ENCODE measurements around the gene ADAM11. TPM values are rescaled to one million over a fixed set of nuclear protein-coding genes. Genes with fewer than 3 reads are reported as not detected.

Gene ADAM11
- total and polyA plus RNA-seq, 3 experiments from 2014 or later = 0.35 to 0.71 TPM; not detected in 1

- H3K27me3 Mint-ChIP-seq = peaks cover 61% of the 10 kb centered on the region in 2 donors
- Histone ChIP-seq H3K36me3 (ENCODE audit: insufficient read depth, low read length) (no peaks in the 10 kb centered on the region), H3K27ac (ENCODE audit: low read depth, low read length) (no peak overlapping the region), H3K9me3 (ENCODE audit: low read length) (no peaks in the 10 kb centered on the region), H3K27me3 (ENCODE audit: insufficient read depth, low read length, poor library complexity, severe bottlenecking) (peaks cover 35% of the 10 kb centered on the region), H3K4me3 (ENCODE audit: low read length) (no peak overlapping the region), H3K4me1 (ENCODE audit: insufficient read depth, low read length) (peaks cover 12% of the 10 kb centered on the region)
- CTCF ChIA-PET = no interaction called here
- peak overlapping the region; percentile 63 to 81 (median 74) for H3K4me3 Mint-ChIP-seq
- peaks cover 0 to 2% (median 0%) of the 10 kb centered on the region in 3 donors for H3K36me3 Mint-ChIP-seq
- peak in 2 of 5 donors; percentile 6 to 19 for DNase-seq
- no peak overlapping the region for H3K27ac Mint-ChIP-seq
- H3K9me3 Mint-ChIP-seq = no peaks in the 10 kb centered on the region
- peaks cover 10 to 16% (median 11%) of the 10 kb centered on the region in 3 donors for H3K4me1 Mint-ChIP-seq
- POLR2A ChIA-PET = no interaction called here
Measured at GRCh38 chr17:44830359-44831288, 71.8 kb downstream of the ADAM11 start.

- Histone ChIP-seq H3K4me3 (ENCODE audit: low read length) (no peak overlapping the region), H3K9me3 (ENCODE audit: low read length) (no peaks in the 10 kb centered on the region), H3K4me1 (ENCODE audit: insufficient read depth, low read length) (peaks cover 12% of the 10 kb centered on the region), H3K27ac (ENCODE audit: low read depth, low read length) (no peak overlapping the region), H3K36me3 (ENCODE audit: insufficient read depth, low read length) (no peaks in the 10 kb centered on the region), H3K27me3 (ENCODE audit: insufficient read depth, low read length, poor library complexity, severe bottlenecking) (peaks cover 35% of the 10 kb centered on the region)
- peaks cover 10 to 16% (median 11%) of the 10 kb centered on the region in 3 donors for H3K4me1 Mint-ChIP-seq
- peak overlapping the region in 3 of 7 donors; percentile 19 to 76 (median 20) for H3K4me3 Mint-ChIP-seq
- ChIA-PET POLR2A (no interaction called here), CTCF (no interaction called here)
- H3K9me3 Mint-ChIP-seq = no peaks in the 10 kb centered on the region
- DNase-seq = no peak
- no peak overlapping the region for H3K27ac Mint-ChIP-seq
- H3K27me3 Mint-ChIP-seq = peaks cover 56 to 61% of the 10 kb centered on the region in 2 donors
- H3K36me3 Mint-ChIP-seq = peaks cover 0 to 2% (median 0%) of the 10 kb centered on the region in 3 donors
Measured at GRCh38 chr17:44831371-44831770, 72.6 kb downstream of the ADAM11 start.

Other genes with a start within 250 kb of the ADAM11 start
- gene FZD2, start 201.5 kb upstream of the ADAM11 start, total RNA-seq = under 1 TPM in 1 of 2 experiments, not detected in 1; 0.11 TPM
- gene FZD2, start 201.5 kb upstream of the ADAM11 start, polyA plus RNA-seq = not detected
- gene MEIOC, start 102.5 kb upstream of the ADAM11 start, total RNA-seq = under 1 TPM; 0.16 to 0.31 TPM
- 0.09 TPM for gene MEIOC, start 102.5 kb upstream of the ADAM11 start, polyA plus RNA-seq
- gene CCDC43, start 69.2 kb upstream of the ADAM11 start, total RNA-seq = 10 to 100 TPM; 30.6 to 30.9 TPM
- 13.0 TPM for gene CCDC43, start 69.2 kb upstream of the ADAM11 start, polyA plus RNA-seq
- gene DBF4B, start 50.3 kb upstream of the ADAM11 start, total RNA-seq = 10 to 100 TPM; 15.2 to 16.1 TPM
- 0.75 TPM for gene DBF4B, start 50.3 kb upstream of the ADAM11 start, polyA plus RNA-seq
- gene GJC1, start 71.3 kb downstream of the ADAM11 start, total RNA-seq = 10 to 100 TPM in 1 of 2 experiments, 1 to 10 TPM in 1; 9.4 to 10.2 TPM
- not detected for gene GJC1, start 71.3 kb downstream of the ADAM11 start, polyA plus RNA-seq
- gene HIGD1B, start 88.9 kb downstream of the ADAM11 start, total RNA-seq = not detected
- gene HIGD1B, start 88.9 kb downstream of the ADAM11 start, polyA plus RNA-seq = 0.56 TPM
- gene EFTUD2, start 140.5 kb downstream of the ADAM11 start, total RNA-seq = 100 to 1,000 TPM; 229 to 241 TPM
- gene EFTUD2, start 140.5 kb downstream of the ADAM11 start, polyA plus RNA-seq = 77.6 TPM
- not detected for gene GFAP, start 156.5 kb downstream of the ADAM11 start, total RNA-seq
- gene GFAP, start 156.5 kb downstream of the ADAM11 start, polyA plus RNA-seq = not detected
- gene KIF18B, start 188.8 kb downstream of the ADAM11 start, total RNA-seq = 10 to 100 TPM; 27.1 to 28.3 TPM
- gene KIF18B, start 188.8 kb downstream of the ADAM11 start, polyA plus RNA-seq = 0.10 TPM
- gene C1QL1, start 209.3 kb downstream of the ADAM11 start, total RNA-seq = not detected
- not detected for gene C1QL1, start 209.3 kb downstream of the ADAM11 start, polyA plus RNA-seq